Transverse colon (tissue), 3 donors: ENCODE results near the gene SELENOI.

Experiments
- CTCF ChIP-seq, 5 experiments: fragments of 200-600 bp in 3 of 5; fragments of 450-650 bp in 2 of 5; sonication (generic) in 3 of 5; IDR thresholded peaks; 1 replicate in 2 of 5; 2 replicates in 3 of 5; pipeline ENCODE4 v1.5.1; 2016 to 2017; ENCODE audit warnings: antibody characterized with exemption in 5 of 5, inconsistent platforms in 3 of 5, mild to moderate bottlenecking in 2 of 5, moderate library complexity in 1 of 5
- POLR2A ChIP-seq: fragments of 450-650 bp; IDR thresholded peaks from one replicate; pipeline ENCODE4 v1.6.1; 2016; ENCODE audit warnings: antibody characterized with exemption, mild to moderate bottlenecking, moderate library complexity

- no peak for TF ChIP-seq CTCF (IDR thresholded peaks at IDR 0.05)
- no peak for TF ChIP-seq POLR2A
Measured at GRCh38 chr2:26326514-26326913, 19.4 kb upstream of the SELENOI start.
